H9 (cell line): ENCODE measurements around the gene PPM1M. TPM values are rescaled to one million over a fixed set of nuclear protein-coding genes. Genes with fewer than 3 reads are reported as not detected.
A peak's percentile ranks its signal among the peaks of the same experiment; 100 is the strongest.

Experiments used
- DNase-seq: peaks from one replicate; pipeline ENCODE4 v3.0.0-alpha.2; 2017
- H2AFZ ChIP-seq: one replicate; pipeline ENCODE4 v1.6.1; 2013; ENCODE audit warnings: mild to moderate bottlenecking, low read length, control low read depth, moderate library complexity
- H2AK5ac ChIP-seq: 2 replicates; pipeline ENCODE4 v1.6.1; 2013; ENCODE audit warnings: low read length, control low read depth, mixed read lengths; ENCODE audit not compliant: insufficient read length
- H2BK120ac ChIP-seq: one replicate; pipeline ENCODE4 v1.6.1; 2013; ENCODE audit warnings: low read depth, mild to moderate bottlenecking, low read length, control low read depth, inconsistent platforms; ENCODE audit not compliant: poor library complexity, severe bottlenecking
- H2BK12ac ChIP-seq: 2 replicates; pipeline ENCODE4 v1.6.1; 2013; ENCODE audit warnings: low read length, control low read depth, mixed read lengths, low read depth; ENCODE audit not compliant: insufficient read length
- H2BK15ac ChIP-seq: 2 replicates; pipeline ENCODE4 v1.6.1; 2013; ENCODE audit warnings: low read depth, low read length, control low read depth
- H2BK20ac ChIP-seq: one replicate; pipeline ENCODE4 v1.6.1; 2013; ENCODE audit warnings: low read depth, mild to moderate bottlenecking, low read length, control low read depth, inconsistent platforms; ENCODE audit not compliant: poor library complexity, severe bottlenecking
- H2BK5ac ChIP-seq: 2 replicates; pipeline ENCODE4 v1.6.1; 2013; ENCODE audit warnings: low read length, control low read depth, mixed read lengths; ENCODE audit not compliant: insufficient read length
- H3K14ac ChIP-seq: 2 replicates; pipeline ENCODE4 v1.6.1; 2013; ENCODE audit warnings: low read length, control low read depth; ENCODE audit not compliant: insufficient read depth
- H3K18ac ChIP-seq: 2 replicates; pipeline ENCODE4 v1.6.1; 2013; ENCODE audit warnings: low read depth, mild to moderate bottlenecking, mixed read lengths, low read length, control low read depth; ENCODE audit not compliant: insufficient read length
- H3K23ac ChIP-seq: 2 replicates; pipeline ENCODE4 v1.6.1; 2013; ENCODE audit warnings: low read length, control low read depth, mixed read lengths, low read depth; ENCODE audit not compliant: insufficient read length
- H3K23me2 ChIP-seq: 2 replicates; pipeline ENCODE4 v1.6.1; 2013; ENCODE audit warnings: low read depth, mild to moderate bottlenecking, mixed read lengths, low read length, control low read depth; ENCODE audit not compliant: insufficient read length, poor library complexity, severe bottlenecking
- H3K27ac ChIP-seq: 2 replicates; pipeline ENCODE4 v1.5.1; 2013; ENCODE audit warnings: low read length, control low read depth, mixed read lengths, low read depth; ENCODE audit not compliant: insufficient read length
- H3K27me3 ChIP-seq: 2 replicates; pipeline ENCODE4 v1.6.1; 2013; ENCODE audit warnings: low read length, control low read depth, inconsistent platforms; ENCODE audit not compliant: insufficient read depth
- H3K4ac ChIP-seq: 2 replicates; pipeline ENCODE4 v1.6.1; 2013; ENCODE audit warnings: low read depth, mild to moderate bottlenecking, control low read depth, inconsistent platforms, low read length, moderate library complexity
- H3K4me1 ChIP-seq: 2 replicates; pipeline ENCODE4 v1.6.1; 2013; ENCODE audit warnings: low read length, control low read depth, inconsistent platforms; ENCODE audit not compliant: insufficient read depth
- H3K4me2 ChIP-seq: 2 replicates; pipeline ENCODE4 v1.6.1; 2013; ENCODE audit warnings: low read length, control low read depth, mixed read lengths; ENCODE audit not compliant: insufficient read length, insufficient read depth
- H3K56ac ChIP-seq: 2 replicates; pipeline ENCODE4 v1.6.1; 2013; ENCODE audit warnings: low read depth, mild to moderate bottlenecking, mixed read lengths, low read length, control low read depth; ENCODE audit not compliant: insufficient read length
- H3K79me1 ChIP-seq: 2 replicates; pipeline ENCODE4 v1.6.1; 2013; ENCODE audit warnings: low read depth, mild to moderate bottlenecking, moderate library complexity, low read length, control low read depth, inconsistent platforms; ENCODE audit not compliant: insufficient read depth, poor library complexity, severe bottlenecking
- H3K79me2 ChIP-seq: 2 replicates; pipeline ENCODE4 v1.6.1; 2013; ENCODE audit warnings: low read length, control low read depth, inconsistent platforms; ENCODE audit not compliant: insufficient read depth
- H3K9ac ChIP-seq: 2 replicates; pipeline ENCODE4 v1.6.1; 2013; ENCODE audit warnings: low read length, control low read depth, mixed read lengths; ENCODE audit not compliant: insufficient read length; ENCODE audit errors: extremely low read depth
- H3K9me3 ChIP-seq: one replicate; pipeline ENCODE4 v1.6.1; 2013; ENCODE audit warnings: low read depth, low read length, inconsistent platforms; ENCODE audit not compliant: control insufficient read depth
- H3T11ph ChIP-seq: one replicate; pipeline ENCODE4 v1.6.1; 2013; ENCODE audit warnings: mild to moderate bottlenecking, low read length, control low read depth, inconsistent platforms
- H4K20me1 ChIP-seq: one replicate; pipeline ENCODE4 v1.6.1; 2013; ENCODE audit not compliant: control insufficient read depth, insufficient read length, insufficient read depth
- H4K5ac ChIP-seq: 2 replicates; pipeline ENCODE4 v1.6.1; 2013; ENCODE audit warnings: low read depth, mild to moderate bottlenecking, mixed read lengths, low read length, control low read depth; ENCODE audit not compliant: insufficient read length
- H4K8ac ChIP-seq: replicated peaks from 2 replicates; pipeline ENCODE4 v1.6.1; 2013; ENCODE audit warnings: low read length, control low read depth, mixed read lengths, low read depth; ENCODE audit not compliant: insufficient read length
- H4K91ac ChIP-seq: 2 replicates; pipeline ENCODE4 v1.6.1; 2013; ENCODE audit warnings: low read depth, mild to moderate bottlenecking, moderate library complexity, mixed read lengths, low read length, control low read depth; ENCODE audit not compliant: insufficient read length
- H3K27ac Mint-ChIP-seq, 3 experiments: 2 replicates in 2 of 3; 3 replicates in 1 of 3; pipeline ENCODE4 v1.8.0; 2020 to 2021; ENCODE audit warnings: mixed read lengths in 3 of 3, mild to moderate bottlenecking in 1 of 3, moderate library complexity in 1 of 3
- H3K27me3 Mint-ChIP-seq: 2 replicates; pipeline ENCODE4 v1.8.0; 2021; ENCODE audit warnings: low read depth, mild to moderate bottlenecking, moderate library complexity, mixed read lengths
- H3K36me3 Mint-ChIP-seq, 3 experiments: 2 replicates in 2 of 3; 3 replicates in 1 of 3; pipeline ENCODE4 v1.8.0; 2020 to 2021; ENCODE audit warnings: low read depth in 3 of 3, mixed read lengths in 3 of 3; ENCODE audit not compliant: insufficient read depth in 1 of 3
- H3K4me1 Mint-ChIP-seq, 2 experiments: 2 replicates each; pipeline ENCODE4 v1.8.0; 2020; ENCODE audit warnings: mixed read lengths in 2 of 2
- H3K4me3 Mint-ChIP-seq, 2 experiments: 2 replicates in 1 of 2; 3 replicates in 1 of 2; pipeline ENCODE4 v1.8.0; 2020 to 2021; ENCODE audit warnings: mild to moderate bottlenecking in 2 of 2, mixed read lengths in 2 of 2, moderate library complexity in 1 of 2
- H3K9me3 Mint-ChIP-seq, 2 experiments: 2 replicates in 1 of 2; 3 replicates in 1 of 2; pipeline ENCODE4 v1.8.0; 2020; ENCODE audit warnings: mild to moderate bottlenecking in 2 of 2, mixed read lengths in 2 of 2, moderate library complexity in 1 of 2
- CTCF ChIP-seq: fragments of 200-600 bp; sonication (generic); conservative IDR thresholded peaks from 3 replicates; pipeline ENCODE4 v1.8.0; 2021; ENCODE audit warnings: antibody characterized with exemption, mild to moderate bottlenecking
- WGBS: extraction: QIAGEN DNeasy Blood & Tissue Kit; methylation state at CpG from one replicate; pipeline ENCODE4 v1.1.7; 2013; ENCODE audit warnings: missing lambda C conversion rate, low lambda C conversion rate, mixed read lengths; ENCODE audit not compliant: insufficient read length; ENCODE audit errors: extremely low coverage; 5-methylcytosine and 5-hydroxymethylcytosine counted together
- total RNA-seq: library from RNA; stranded (reverse); gene quantifications from 2 replicates; pipeline ENCODE4 v1.2.1, GENCODE V29; 2021

Gene PPM1M
- total RNA-seq, 1 experiment from 2014 or later, result 7.4 TPM

GRCh38 chr3:52217409-52217805, 28.2 kb upstream of the PPM1M start:
- no peak overlapping the region for H2BK120ac ChIP-seq
- H4K8ac ChIP-seq, result no peak overlapping the region
- no peaks in the 10 kb centered on the region; the same call in 1 of the 2 replicates for H3K4me1 ChIP-seq
- H3K36me3 Mint-ChIP-seq, result peaks cover 10 to 37% (median 33%) of the 10 kb centered on the region in 3 experiments; a peak in 6 of 7 replicates
- peaks cover 4 to 9% of the 10 kb centered on the region in 2 experiments for H3K4me1 Mint-ChIP-seq
- H3K27me3 ChIP-seq, result no peaks in the 10 kb centered on the region
- peaks cover 3% of the 10 kb centered on the region for H4K20me1 ChIP-seq
- H3K23me2 ChIP-seq, result no peaks in the 10 kb centered on the region
- no peak overlapping the region for H2BK15ac ChIP-seq
- H2AFZ ChIP-seq, result no peak overlapping the region
- H3K9me3 Mint-ChIP-seq, result no peaks in the 10 kb centered on the region
- no peaks in the 10 kb centered on the region for H3K79me1 ChIP-seq
- H3K23ac ChIP-seq, result no peak overlapping the region
- no peak overlapping the region for H3K27ac ChIP-seq
- H2BK12ac ChIP-seq, result no peak overlapping the region
- DNase-seq, result peak; percentile 24
- no peak overlapping the region for H2BK5ac ChIP-seq
- H3K27me3 Mint-ChIP-seq, result no peaks in the 10 kb centered on the region
- no peak overlapping the region for H3K4me2 ChIP-seq
- no peak overlapping the region for H4K5ac ChIP-seq
- no peaks in the 10 kb centered on the region for H3K79me2 ChIP-seq
- no CpG with 5 or more reads among the region's 10 CpGs for WGBS
- no peak overlapping the region for H3T11ph ChIP-seq
- H2BK20ac ChIP-seq, result no peak overlapping the region
- H3K56ac ChIP-seq, result no peak overlapping the region
- no peak for TF ChIP-seq CTCF
- H3K4ac ChIP-seq, result no peak overlapping the region
- H2AK5ac ChIP-seq, result no peak overlapping the region
- H3K9ac ChIP-seq, result no peak overlapping the region
- no peak overlapping the region for H4K91ac ChIP-seq
- H3K4me3 Mint-ChIP-seq, result no peak overlapping the region
- peak overlapping the region; percentile 19 to 50 (median 29); a peak in 2 of 7 replicates for H3K27ac Mint-ChIP-seq
- H3K9me3 ChIP-seq, result no peaks in the 10 kb centered on the region
- no peak overlapping the region for H3K18ac ChIP-seq
- H3K14ac ChIP-seq, result no peak overlapping the region
